Adrenal gland (tissue), 5 donors: ENCODE results near the gene CTSW.

Source experiments
- CTCF ChIP-seq, 6 experiments: fragments of 450-650 bp in 4 of 6; fragments of 200-600 bp in 2 of 6; sonication (generic) in 1 of 6; IDR thresholded peaks; 1 replicate in 5 of 6; 2 replicates in 1 of 6; pipeline versions ENCODE4 v1.5.1 to v1.8.0; 2016 to 2021; ENCODE audit warnings: antibody characterized with exemption in 6 of 6, mild to moderate bottlenecking in 2 of 6, moderate library complexity in 1 of 6
- POLR2A ChIP-seq, 2 donors: fragments of 450-650 bp; IDR thresholded peaks; one replicate each; pipeline ENCODE4 v1.6.1; 2017; ENCODE audit warnings: antibody characterized with exemption in 2 of 2, mild to moderate bottlenecking in 2 of 2, moderate library complexity in 1 of 2
- donor health status: DM: no; HTN: no; CAD: no.

- no peak for TF ChIP-seq CTCF (IDR thresholded peaks at IDR 0.05)
- TF ChIP-seq POLR2A (IDR thresholded peaks at IDR 0.05) = no peak
Observed at GRCh38 chr11:65883058-65883761, 3.6 kb downstream of the CTSW start.
